Tibial nerve (tissue), 4 donors: ENCODE measurements around the gene CDON. TPM values are rescaled to one million over a fixed set of nuclear protein-coding genes. Genes with fewer than 3 reads are reported as not detected.
"Not testable (repeated sequence)": the region's sequence is repeated elsewhere in the genome, so short reads cannot be mapped to it uniquely, and the experiment has no call there.

ENCODE experiments used
- DNase-seq, 2 donors: peaks; one replicate each; pipeline ENCODE4 v3.0.0-alpha.2; 2019; ENCODE audit warnings: low spot score in 2 of 2
- H3K27ac ChIP-seq, 4 donors: fragments of 200-600 bp; sonication (generic) in 3 of 4; one replicate each; pipeline ENCODE4 v1.5.1; 2017 to 2019; ENCODE audit warnings: mild to moderate bottlenecking in 1 of 4
- H3K27me3 ChIP-seq, 2 donors: fragments of 200-600 bp; sonication (generic) in 1 of 2; one replicate each; pipeline versions ENCODE4 v1.5.1 to v1.6.0; 2017 to 2019
- H3K36me3 ChIP-seq, 3 donors: fragments of 200-600 bp; sonication (generic); one replicate each; pipeline ENCODE4 v1.5.1; 2018 to 2019
- H3K4me1 ChIP-seq, 4 donors: fragments of 200-600 bp; sonication (generic) in 3 of 4; one replicate each; pipeline ENCODE4 v1.5.1; 2017 to 2019
- H3K4me3 ChIP-seq, 4 donors: fragments of 200-600 bp; sonication (generic) in 3 of 4; one replicate each; pipeline ENCODE4 v1.5.1; 2017 to 2019; ENCODE audit warnings: mild to moderate bottlenecking in 1 of 4, moderate library complexity in 1 of 4
- H3K9me3 ChIP-seq, 4 donors: fragments of 200-600 bp; sonication (generic) in 3 of 4; one replicate each; pipeline ENCODE4 v1.5.1; 2017 to 2019
- CTCF ChIP-seq, 5 experiments: fragments of 200-600 bp in 3 of 5; fragments of 450-650 bp in 2 of 5; sonication (generic) in 3 of 5; IDR thresholded peaks; one replicate each; pipeline ENCODE4 v1.5.1; 2016 to 2019; ENCODE audit warnings: antibody characterized with exemption in 5 of 5, mild to moderate bottlenecking in 3 of 5, moderate library complexity in 2 of 5
- EP300 ChIP-seq, 2 donors: sonication (generic); formaldehyde crosslinking; IDR thresholded peaks; one replicate each; pipeline ENCODE4 v1.6.1; 2017; ENCODE audit warnings: antibody characterized with exemption in 2 of 2, mild to moderate bottlenecking in 1 of 2
- POLR2A ChIP-seq, 2 donors: fragments of 450-650 bp; IDR thresholded peaks; one replicate each; pipeline ENCODE4 v1.6.1; 2017; ENCODE audit warnings: antibody characterized with exemption in 2 of 2, mild to moderate bottlenecking in 2 of 2, moderate library complexity in 2 of 2
- WGBS, 2 donors: methylation state at CpG; one replicate each; pipeline ENCODE4 v1.1.5; 2018; 5-methylcytosine and 5-hydroxymethylcytosine counted together
- total RNA-seq, 4 donors: library from RNA; depleted of rRNA; stranded (reverse); fragments of >200 nt; gene quantifications; one replicate each; pipeline ENCODE4 v1.1.0, GENCODE V29; 2016

The CDON gene
- total RNA-seq, 4 donors from 2014 or later: 14.4 to 25.9 (median 15.3) TPM

- H3K4me3 ChIP-seq: no peak overlapping the region
- H3K27me3 ChIP-seq: no peaks in the 10 kb centered on the region
- TF ChIP-seq POLR2A (IDR thresholded peaks at IDR 0.05) (no peak), CTCF (IDR thresholded peaks at IDR 0.05) (no peak), EP300 (IDR thresholded peaks at IDR 0.05) (no peak)
- H3K36me3 ChIP-seq: no peaks in the 10 kb centered on the region
- DNase-seq: no peak
- H3K27ac ChIP-seq: peak overlapping the region in 1 of 4 donors; percentile 46
- 44 to 45% methylated on average over 10 of the region's 10 CpGs for WGBS, 2 donors
- H3K4me1 ChIP-seq: peaks cover 0 to 40% (median 4%) of the 10 kb centered on the region in 4 donors
- no peaks in the 10 kb centered on the region for H3K9me3 ChIP-seq
Measured at GRCh38 chr11:126034039-126034932, 28.4 kb downstream of the CDON start.

GRCh38 chr11:126032375-126032774 lies 30.3 kb downstream of the CDON start:
- Histone ChIP-seq H3K9me3 (no peaks in the 10 kb centered on the region), H3K27me3 (no peaks in the 10 kb centered on the region), H3K36me3 (no peaks in the 10 kb centered on the region), H3K4me3 (no peak overlapping the region), H3K27ac (no peak overlapping the region), H3K4me1 (peaks cover 0 to 40% (median 4%) of the 10 kb centered on the region in 4 donors)
- DNase-seq: no peak
- no peak for TF ChIP-seq POLR2A (IDR thresholded peaks at IDR 0.05)
- no peak for TF ChIP-seq CTCF (IDR thresholded peaks at IDR 0.05)
- TF ChIP-seq EP300 (IDR thresholded peaks at IDR 0.05): no peak
- WGBS, 2 donors: 96 to 97% methylated on average over 7 of the region's 7 CpGs

DNA sequence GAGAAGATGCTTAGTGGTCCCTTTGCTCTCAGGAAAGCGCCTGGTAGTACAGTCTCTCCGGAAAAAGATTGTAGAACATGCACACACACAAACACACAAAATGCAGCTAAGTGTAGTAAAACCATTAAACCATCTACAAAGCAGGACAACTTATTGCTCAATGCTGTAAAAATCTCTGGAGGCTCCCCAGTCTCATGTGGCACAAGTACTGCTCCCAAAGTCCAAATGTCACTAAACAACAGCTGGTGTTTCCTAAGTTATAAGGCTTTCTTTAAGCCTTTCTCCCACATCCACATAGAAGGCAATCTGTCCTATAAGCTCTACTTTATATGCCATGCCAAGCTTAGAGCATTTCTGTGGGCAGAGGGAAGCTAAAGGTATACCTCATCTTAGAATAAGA lies 32.9 kb downstream of the CDON start:
- TF ChIP-seq EP300 (IDR thresholded peaks at IDR 0.05): peak in 1 of 2 donors; percentile 22
- no peak for TF ChIP-seq POLR2A (IDR thresholded peaks at IDR 0.05)
- WGBS, 2 donors: 87 to 91% methylated on average over 2 of the region's 2 CpGs

DNA sequence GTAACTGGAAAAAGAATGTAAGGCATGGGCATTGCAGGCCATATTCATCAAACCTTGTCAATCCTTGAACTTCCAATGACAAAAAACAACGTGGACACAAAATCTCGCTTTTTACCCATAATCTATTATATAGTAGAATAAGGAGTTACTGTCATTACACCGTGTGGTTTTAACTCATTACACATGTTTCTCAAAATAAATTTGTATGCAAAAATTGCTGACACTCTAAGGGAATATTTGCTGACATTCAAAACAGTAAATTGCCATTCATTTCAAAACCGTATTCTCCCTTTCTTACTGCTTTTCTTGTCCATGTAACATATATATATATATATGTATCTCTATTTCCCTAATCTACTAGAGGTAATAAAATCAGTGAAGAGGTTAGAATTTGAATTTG lies 33.4 kb downstream of the CDON start:
- DNase-seq: no peak
- Histone ChIP-seq H3K9me3 (no peaks in the 10 kb centered on the region), H3K27me3 (no peaks in the 10 kb centered on the region), H3K27ac (no peak overlapping the region), H3K4me1 (peaks cover 0 to 34% (median 4%) of the 10 kb centered on the region in 4 donors), H3K4me3 (no peak overlapping the region), H3K36me3 (no peaks in the 10 kb centered on the region)
- no peak for TF ChIP-seq POLR2A (IDR thresholded peaks at IDR 0.05)
- WGBS, 2 donors: 79 to 87% methylated on average over 4 of the region's 4 CpGs

More for the DNA sequence above, 32.9 kb downstream of the CDON start:
- H3K27me3 ChIP-seq: no peaks in the 10 kb centered on the region
- H3K4me3 ChIP-seq: no peak overlapping the region
- DNase-seq: no peak
- no peaks in the 10 kb centered on the region for H3K9me3 ChIP-seq
- peak overlapping the region in 2 of 4 donors; percentile 11 to 30 for H3K27ac ChIP-seq
- no peaks in the 10 kb centered on the region for H3K36me3 ChIP-seq
- H3K4me1 ChIP-seq: peaks cover 0 to 39% (median 4%) of the 10 kb centered on the region in 4 donors

DNA sequence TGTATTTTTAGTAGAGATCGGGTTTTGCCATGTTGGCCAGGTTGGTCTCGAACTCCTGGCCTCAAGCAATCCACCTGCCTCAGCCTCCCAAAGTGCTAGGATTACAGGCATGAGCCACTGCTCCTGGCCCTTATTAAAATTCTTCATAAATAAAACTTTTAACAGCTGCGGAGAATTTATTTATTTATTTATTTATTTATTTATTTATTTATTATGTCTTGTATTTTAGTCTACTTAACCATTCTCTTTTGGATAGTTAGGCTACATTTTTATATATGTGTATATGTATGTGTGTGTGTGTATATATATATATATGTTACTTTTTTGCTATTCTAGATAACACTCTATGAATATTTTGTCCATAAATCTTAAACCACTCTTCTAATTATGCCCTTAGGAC lies 34.1 kb downstream of the CDON start:
- not testable (repeated sequence) for H3K4me3 ChIP-seq, H3K27ac ChIP-seq, H3K9me3 ChIP-seq, DNase-seq, H3K27me3 ChIP-seq, H3K36me3 ChIP-seq
- peaks cover 0 to 27% (median 4%) of the 10 kb centered on the region in 4 donors for H3K4me1 ChIP-seq
- 92 to 94% methylated on average over 3 of the region's 3 CpGs for WGBS, 2 donors

DNA sequence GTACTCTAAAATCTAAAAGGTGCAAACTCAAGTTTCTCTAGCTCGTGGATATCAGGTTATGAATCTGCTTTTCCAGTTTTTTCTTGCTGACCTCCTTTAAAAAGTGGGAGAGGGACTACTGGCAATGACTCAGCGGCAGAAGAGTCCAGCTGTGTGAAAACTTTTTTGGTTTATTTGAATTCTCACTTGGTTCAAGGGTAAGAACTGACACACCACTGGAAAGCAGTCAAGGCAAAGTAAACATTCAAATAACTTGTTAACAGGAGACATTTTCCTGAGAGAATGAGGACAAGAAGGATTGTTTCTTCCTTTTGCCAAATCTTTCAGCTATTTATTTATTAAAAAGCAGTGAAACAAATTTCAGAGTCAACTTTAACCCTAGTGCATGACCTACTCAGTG lies 36.1 kb downstream of the CDON start:
- TF ChIP-seq CTCF (IDR thresholded peaks at IDR 0.05): no peak
- TF ChIP-seq POLR2A (IDR thresholded peaks at IDR 0.05): no peak
- Histone ChIP-seq H3K27ac (no peak overlapping the region), H3K9me3 (no peaks in the 10 kb centered on the region), H3K36me3 (no peaks in the 10 kb centered on the region), H3K4me1 (peaks cover 0 to 23% (median 4%) of the 10 kb centered on the region in 4 donors), H3K27me3 (no peaks in the 10 kb centered on the region), H3K4me3 (no peak overlapping the region)
- DNase-seq: no peak
- WGBS, 2 donors: 38 to 61% methylated on average over 2 of the region's 2 CpGs
